HL-60/S4 treated with phorbol 12-myristate 13-acetate at 8.2 ng/mL for 4 days and 3 days (cell line): ENCODE results near the gene TRMT10C.
"Not testable (repeated sequence)": the region's sequence is repeated elsewhere in the genome, so short reads cannot be mapped to it uniquely, and the experiment has no call there.

ENCODE experiments used
- in situ Hi-C: fragments of 300-500 bp; cut with MboI; formaldehyde crosslinking; loops from 2 replicates; pipeline ENCODE4 v1.15.0; 2022; ENCODE audit warnings: low sequenced_read_pairs

The TRMT10C gene

GRCh38 chr3:101561630-101562328 is at the start of gene TRMT10C:
TRMT10C (plus strand) TSS chr3:101561868; CDS start chr3:101564782, 2,914 bp downstream.
- in situ Hi-C loops = no loop called here

DNA sequence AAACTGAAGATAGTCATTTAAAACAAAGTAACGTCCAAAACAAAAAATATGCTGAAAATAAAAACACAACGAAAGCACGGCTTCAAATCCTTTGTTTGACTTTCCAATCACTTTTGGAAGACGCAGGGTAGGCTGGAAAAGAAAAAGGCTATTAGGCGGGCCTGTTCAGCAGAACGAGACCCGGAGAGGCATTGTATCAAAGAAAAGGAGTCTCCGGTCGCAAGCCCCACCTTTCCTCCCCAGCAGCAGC is 49.3 kb upstream of the TRMT10C start:
- in situ Hi-C loops = no loop called here

DNA sequence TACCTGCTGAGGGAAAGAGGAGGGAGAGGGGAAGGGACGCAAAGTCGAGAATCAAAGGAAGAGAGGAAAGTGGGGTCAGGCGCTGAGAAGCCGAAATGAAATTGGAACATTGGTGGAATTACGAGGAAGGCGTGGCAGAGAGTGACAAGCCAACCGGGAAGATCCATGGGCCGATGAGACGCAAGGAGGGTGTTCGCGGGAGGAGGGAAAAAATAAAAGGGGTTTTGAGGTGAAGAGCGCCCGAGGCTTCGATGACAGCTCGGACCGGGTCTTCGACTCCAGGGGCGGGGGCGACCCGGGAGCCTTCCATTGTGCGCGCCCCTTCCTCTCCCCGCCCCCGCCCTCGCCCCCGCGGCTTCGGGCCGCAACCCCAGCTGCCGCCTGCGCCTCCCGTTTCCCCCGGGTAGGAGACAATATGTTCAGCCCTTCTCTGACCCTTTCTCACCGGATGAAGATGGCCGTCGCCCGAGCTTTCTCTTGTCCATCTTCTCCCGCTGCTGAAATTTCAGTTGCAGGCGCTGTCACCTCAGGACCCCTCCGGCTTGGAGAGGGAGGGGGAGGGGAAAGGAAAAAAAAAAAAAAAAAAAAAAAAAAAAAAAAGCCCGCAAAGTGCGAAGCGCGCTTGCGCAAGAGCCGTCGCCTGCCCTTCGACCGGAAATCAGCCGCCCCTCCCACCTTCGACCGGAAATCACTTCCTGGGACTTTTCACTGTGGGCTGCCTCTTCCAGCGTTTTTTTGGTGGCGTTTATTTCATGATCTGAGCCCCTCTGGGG is 48.8 kb upstream of the TRMT10C start, which contains the start of gene SENP7:
Gene SENP7 (minus strand): TSS at position 567 of the 773 bp plus-strand sequence. CDS start 82 bp downstream, at position 485.
- in situ Hi-C loops = no loop called here

DNA sequence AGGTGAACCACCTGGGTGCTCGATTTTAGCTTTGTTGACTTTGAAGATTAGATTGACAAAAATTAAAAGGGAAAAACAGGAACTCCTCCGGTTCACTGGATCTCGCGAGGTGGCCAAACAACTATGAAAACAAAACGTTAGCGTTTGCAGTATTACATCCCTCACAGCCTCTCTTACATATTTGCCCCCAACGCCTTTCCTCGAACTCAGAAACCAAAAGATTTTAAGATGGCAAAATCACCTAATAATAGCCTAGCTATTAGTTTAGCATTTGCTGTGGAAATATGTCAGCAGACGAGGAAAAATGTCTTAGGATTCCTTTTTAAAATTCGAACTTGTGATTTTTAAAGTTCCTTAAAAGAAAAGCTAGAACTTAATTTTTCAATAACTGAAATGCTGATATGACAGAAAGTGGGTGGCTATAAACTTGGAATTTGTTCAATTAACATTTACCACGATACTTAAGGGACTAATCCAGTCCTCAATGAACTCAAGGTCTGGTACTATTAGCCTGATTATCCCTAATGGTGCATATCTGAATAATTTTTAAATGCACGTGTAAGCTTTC is 48.2 kb upstream of the TRMT10C start:
- in situ Hi-C loops = no loop called here

- in situ Hi-C loops = no loop called here
These were observed 43.2 kb upstream of the TRMT10C start for GRCh38 chr3:101518421-101518871.

DNA sequence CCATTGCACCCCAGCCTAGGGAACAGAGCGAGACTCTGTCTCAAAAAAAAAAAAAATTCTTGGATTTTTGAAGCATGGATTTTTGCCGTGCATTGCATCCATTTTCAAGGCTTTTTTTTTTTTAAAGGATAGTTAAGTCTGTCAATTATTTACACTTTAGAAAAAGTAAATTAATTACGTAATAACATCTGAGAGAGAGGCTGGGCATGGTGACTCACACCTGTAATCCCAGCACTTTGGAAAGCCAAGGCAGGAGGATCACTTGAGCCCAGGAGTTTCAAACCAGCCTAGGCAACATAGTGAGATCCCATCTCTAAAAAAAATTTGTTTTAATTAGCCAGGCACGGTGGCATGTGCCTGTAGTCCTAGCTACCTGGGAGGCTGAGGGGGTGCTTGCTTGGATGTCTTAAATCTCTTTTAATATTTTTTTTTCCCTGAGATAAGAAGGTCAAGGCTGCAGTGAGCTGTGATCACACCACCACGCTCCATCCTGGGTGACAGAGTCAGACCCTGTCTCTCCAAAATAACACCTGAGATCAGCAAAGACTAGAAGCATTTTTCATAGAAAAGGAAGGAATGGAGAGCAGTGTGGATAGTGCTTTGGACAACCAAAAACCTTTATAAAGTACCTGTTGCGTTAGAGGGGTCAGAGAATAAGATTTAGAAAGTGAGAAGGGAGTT is 41.8 kb upstream of the TRMT10C start:
- in situ Hi-C loops = no loop called here

- in situ Hi-C loops = no loop called here
These were observed 40.4 kb upstream of the TRMT10C start for GRCh38 chr3:101521211-101521701.

- in situ Hi-C loops = no loop called here
These were observed 34.2 kb upstream of the TRMT10C start for GRCh38 chr3:101527441-101527840.

GRCh38 chr3:101527906-101528305 is 33.8 kb upstream of the TRMT10C start:
- in situ Hi-C loops = no loop called here

- in situ Hi-C loops = no loop called here
These were observed 31.6 kb upstream of the TRMT10C start for GRCh38 chr3:101529816-101530685.

DNA sequence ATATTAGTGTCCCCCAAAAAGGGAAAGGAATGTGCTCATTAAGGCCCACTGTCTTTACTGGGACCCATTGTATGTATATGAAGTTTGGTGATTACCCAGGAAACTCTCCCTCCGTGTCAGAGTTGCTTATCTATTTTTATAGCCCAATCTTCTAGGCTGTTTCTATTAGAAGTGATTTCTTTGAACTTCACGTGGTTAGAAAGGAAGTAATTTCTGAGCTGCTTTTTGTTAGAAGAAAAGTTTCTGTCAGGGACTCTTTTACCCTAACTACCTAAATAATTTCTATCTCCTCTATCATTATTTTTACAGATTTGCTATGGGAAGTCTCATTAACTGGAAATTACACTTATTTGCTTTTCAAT is 31.0 kb upstream of the TRMT10C start:
- in situ Hi-C loops = no loop called here

DNA sequence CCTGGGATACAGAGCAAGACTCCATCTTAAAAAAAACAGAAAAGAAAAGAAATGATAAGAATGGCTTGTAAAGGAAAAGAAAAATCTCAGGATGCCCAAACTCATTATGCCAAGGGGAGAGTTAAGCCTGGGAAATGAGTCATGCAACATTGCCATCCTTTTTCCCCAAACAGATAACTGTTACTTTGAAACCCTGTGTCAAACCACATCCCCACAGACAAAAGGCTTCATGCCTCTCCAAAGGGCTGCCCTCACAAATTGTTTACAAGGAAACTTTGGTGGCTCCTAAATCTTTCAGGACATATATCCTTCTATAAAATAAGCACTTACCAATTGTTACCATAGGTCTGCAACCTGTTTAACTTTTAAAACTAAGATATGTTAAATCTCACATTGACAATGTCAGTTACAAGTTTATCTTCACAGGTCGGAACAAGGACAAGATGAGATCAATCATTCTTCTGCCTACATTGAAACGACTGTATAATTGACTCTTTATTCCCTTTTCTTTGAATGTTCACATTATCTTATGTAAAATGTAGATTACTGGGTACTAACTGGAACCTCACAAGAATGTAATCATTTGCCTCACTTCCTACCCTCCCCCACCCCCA is 30.1 kb upstream of the TRMT10C start:
- in situ Hi-C loops = no loop called here

GRCh38 chr3:101532783-101533602 is 28.7 kb upstream of the TRMT10C start:
- in situ Hi-C loops = no loop called here

DNA sequence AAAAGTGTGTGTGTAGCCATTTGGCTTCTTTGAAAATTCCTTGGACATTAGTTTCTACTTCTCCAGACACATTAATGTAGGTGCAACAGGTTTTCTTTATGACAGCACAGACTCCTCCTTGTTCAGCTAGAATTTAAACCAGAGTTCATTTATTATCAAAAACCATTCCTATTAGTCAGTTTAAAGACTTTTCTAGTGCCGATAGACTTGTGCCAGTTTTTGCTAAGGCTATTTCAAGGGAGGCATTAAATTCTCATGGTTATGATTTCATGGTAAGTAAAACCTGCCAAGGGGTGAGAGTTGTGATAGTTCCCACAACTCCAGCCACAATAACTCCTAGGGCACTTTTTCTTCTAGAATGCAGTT is 28.1 kb upstream of the TRMT10C start:
- in situ Hi-C loops = no loop called here

DNA sequence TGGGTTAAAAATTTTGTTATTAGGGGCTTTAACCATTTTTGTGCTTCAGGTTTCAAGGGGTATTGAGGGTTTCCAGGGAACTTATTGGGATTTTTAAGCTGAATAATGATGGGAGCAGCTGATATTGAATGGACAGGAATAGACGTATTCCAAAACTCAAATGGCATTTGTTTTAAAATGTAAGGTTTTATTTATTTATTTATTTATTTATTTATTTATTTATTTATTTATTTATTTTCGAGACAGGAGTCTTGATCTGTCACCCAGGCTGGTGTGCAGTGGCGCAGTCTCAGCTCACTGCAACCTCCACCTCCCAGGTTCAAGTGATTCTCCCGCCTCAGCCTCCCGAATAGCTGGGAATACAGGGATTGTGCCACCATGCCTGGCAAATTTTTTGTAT is 26.4 kb upstream of the TRMT10C start:
- in situ Hi-C loops = no loop called here

DNA sequence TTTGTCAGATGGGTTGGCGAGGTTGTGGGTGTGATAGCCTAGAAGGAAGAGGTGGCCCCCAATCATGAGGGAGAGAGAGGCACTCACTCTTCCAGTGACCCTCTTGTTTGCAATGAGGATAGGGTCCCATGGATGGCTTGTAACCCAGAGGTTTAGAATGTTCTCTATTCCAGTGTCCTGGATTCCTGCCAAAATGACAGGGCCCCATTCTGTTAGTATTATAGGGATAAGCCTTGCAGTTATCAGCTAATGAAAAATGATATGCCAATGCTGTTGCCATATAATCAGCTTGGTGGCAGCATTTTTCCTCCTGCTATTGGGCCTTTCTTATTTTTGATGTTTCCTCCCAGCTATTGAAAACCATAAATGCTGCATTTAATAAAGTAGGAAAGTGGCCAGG is 25.4 kb upstream of the TRMT10C start:
- in situ Hi-C loops = no loop called here

- in situ Hi-C loops = not testable (repeated sequence)
These were observed 24.7 kb upstream of the TRMT10C start for GRCh38 chr3:101536955-101537354.

- in situ Hi-C loops = no loop called here
These were observed 18.7 kb upstream of the TRMT10C start for GRCh38 chr3:101542957-101543356.

DNA sequence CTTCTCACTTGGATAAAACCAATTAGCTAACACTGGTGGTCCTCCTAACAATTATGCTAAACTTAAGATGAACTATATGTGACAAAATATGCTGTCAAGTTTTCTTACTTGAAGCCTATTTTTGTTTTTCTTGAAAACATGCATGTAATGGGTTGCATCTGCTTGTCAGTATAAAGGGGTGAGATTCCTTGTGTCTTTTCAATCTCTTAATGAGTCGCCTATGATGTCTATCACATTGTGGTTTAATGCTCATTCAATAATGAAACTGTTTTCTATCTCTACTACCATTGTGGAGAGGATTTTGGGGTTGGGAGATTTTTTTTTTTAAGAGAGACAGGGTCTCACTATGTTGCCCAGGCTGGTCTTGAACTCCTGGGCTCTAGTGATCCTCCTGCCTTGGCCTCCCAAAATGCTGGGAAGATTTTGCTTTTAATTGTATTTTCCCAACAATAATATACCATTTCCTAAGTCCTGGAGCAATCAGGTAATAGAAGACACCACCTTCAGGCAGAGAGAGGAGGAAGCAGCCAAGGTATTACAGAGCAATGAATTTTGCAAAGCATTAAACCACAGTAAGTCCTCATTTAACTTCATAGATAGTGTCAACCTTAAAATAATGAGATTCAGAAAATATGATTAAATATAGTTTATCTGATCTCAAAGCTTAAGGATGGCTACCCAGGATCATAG is 17.4 kb upstream of the TRMT10C start:
- in situ Hi-C loops = no loop called here
